Activated CD4-positive, alpha-beta T cell treated with anti-CD3 and anti-CD28 coated beads, Interleukin-2, Interleukin-6, amounts not matched to agents 100 ng/mL and 50 ng/mL, durations not matched to agents 16 hours and 8 hours (primary cell): Measurements from ENCODE around the gene NOL9.
"Not testable (repeated sequence)": the region's sequence is repeated elsewhere in the genome, so short reads cannot be mapped to it uniquely, and the experiment has no call there.

Experiments used
- DNase-seq: peaks from one replicate; pipeline ENCODE4 v3.0.0-alpha.2; 2020

NOL9 gene

DNA sequence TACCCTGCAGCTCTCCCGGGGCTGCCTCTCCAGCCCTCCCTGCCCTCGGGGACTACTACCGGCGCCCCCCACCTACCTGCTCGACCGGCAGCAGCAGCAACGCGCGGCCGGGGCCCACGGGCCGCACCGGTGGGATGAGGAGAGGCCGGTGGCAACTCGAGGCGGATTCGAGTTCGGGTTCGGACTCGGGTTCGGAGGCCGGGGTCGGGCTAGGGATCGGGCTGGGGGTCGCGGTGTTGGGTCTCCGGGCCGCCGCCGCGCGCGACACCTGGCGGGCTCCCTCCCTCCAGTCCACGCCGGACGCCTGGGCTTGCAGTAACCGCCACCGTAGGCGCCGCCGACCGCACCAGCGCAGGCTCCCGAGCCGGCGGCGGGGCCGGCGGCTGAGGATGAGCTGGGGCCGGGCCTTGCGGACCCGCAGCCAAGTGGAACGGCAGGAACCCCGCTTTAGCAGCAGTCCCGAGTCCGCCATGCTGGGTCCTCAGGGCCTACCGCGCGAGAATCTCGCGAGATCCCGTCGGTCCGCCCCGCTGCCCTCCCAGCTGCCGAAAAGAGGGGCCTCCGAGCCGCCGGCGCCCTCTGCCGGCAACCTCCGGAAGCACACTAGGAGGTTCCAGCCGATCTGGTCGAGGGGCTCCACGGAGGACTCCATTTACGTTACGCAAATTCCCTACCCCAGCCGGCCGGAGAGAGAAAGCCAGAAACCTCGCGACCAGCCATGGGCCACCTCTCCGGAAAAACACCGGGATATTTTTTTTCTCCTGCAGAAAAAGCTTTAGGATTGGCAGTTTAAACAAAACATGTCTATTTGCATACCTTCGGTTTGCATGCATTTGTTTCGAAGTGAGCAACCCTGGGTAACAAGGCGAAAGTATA, at the start of gene NOL9:
Gene NOL9 (minus strand): TSS at position 483 of the 876 bp plus-strand sequence. CDS start 11 bp downstream, at position 472.
- DNase-seq = peak; percentile 97

DNA sequence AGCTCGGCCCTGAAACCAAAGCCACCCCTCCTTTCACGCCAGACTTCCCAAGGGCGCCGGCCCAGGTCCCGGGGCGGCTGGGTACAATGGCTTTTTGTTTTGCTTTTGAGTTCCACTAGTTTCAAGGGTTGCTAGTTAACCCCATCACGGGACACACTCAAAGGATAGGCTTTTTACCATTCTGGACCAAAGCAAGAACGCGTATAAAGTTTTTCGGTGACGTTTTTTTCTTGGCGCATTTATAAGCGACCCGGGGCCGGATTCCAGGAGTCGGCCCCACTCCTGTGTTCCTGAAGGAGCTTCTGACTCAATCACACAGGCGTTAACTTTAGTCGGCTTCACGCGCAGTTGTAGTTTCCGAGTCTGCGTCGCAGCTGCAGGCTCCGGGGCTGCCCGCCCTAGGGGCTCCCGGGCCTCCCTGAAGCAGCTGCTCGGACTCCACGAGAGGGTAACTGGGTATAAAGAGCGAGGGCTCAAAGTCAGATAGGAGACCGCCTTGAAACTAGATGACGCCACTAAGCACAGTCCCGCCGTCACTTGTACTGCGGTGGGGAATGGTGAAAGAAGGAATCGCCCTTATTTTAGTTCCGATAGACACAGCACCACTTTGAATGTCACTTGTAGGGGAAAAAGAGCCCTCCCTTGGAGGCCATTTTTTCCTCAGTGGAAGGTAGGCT, 49.1 kb upstream of the NOL9 start:
- peak; percentile 70 for DNase-seq

DNA sequence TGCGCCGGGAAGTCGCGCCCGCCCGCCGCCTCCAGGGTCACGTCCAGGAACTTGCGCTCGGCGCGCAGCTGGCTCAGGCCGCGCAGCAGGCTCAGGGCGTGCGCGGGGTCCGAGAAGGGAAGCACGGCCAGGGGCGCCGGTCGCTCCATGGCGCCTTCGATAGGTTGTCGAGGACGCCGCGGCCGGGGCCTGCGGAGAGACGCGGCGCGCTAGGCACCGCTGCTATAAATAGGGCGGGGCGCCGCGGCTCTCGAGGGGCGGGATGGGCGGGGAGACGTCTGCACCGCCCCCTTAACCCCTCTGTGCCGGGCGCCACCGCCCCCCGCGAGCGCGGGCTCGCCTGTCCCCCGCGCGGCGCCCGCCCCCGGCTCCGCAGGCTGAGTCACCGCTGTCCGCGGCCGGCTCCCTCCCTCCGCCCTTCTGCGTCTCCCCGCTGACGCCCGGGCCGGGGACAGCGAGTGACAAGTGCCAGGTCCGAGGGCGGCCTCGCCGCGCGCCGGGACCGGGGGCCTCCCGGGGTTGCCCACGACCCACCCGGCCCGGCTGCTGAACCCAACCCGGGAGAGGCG, 48.4 kb upstream of the NOL9 start, which contains the start of gene KLHL21:
Gene KLHL21 (minus strand): TSS at position 201 of the 569 bp plus-strand sequence. CDS start 52 bp downstream, at position 149.
- DNase-seq = peak; percentile 92

DNA sequence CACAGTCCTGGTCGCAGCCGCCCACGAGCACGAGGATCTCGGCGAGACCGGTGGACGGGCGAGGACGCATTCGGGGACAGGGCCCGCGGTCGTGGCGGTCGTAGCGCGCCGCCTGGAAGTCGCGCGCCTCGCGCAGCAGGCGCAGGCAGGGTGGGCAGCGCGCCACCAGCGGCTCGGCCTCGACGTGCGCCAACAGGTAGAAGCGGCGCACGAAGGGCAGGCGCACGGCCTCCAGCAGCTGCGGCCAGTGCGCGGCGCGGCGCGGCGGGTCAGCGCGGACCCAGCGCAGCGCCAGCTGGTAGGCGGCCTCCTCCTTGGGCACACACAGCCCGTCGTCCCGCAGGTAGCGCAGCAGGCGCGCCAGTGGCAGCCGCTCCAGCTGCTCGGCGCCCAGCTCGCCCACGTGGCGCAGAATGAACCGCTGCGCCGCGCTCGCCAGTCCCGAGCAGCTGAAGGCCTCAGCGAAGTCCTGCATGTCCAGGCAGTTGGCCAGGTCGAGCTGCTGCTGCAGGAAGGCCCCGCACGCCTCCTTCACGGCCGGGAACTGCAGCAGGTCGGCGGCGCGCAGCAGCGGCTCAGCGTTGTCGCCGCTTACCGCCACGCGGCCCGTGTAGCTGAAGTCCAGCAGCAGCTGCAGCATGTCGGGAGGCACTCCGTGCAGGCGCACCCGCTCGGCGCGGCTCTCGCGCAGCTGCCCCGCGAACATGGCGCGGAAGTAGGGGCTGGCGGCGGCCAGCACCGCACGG, 47.8 kb upstream of the NOL9 start:
- DNase-seq = peak; percentile 38

DNA sequence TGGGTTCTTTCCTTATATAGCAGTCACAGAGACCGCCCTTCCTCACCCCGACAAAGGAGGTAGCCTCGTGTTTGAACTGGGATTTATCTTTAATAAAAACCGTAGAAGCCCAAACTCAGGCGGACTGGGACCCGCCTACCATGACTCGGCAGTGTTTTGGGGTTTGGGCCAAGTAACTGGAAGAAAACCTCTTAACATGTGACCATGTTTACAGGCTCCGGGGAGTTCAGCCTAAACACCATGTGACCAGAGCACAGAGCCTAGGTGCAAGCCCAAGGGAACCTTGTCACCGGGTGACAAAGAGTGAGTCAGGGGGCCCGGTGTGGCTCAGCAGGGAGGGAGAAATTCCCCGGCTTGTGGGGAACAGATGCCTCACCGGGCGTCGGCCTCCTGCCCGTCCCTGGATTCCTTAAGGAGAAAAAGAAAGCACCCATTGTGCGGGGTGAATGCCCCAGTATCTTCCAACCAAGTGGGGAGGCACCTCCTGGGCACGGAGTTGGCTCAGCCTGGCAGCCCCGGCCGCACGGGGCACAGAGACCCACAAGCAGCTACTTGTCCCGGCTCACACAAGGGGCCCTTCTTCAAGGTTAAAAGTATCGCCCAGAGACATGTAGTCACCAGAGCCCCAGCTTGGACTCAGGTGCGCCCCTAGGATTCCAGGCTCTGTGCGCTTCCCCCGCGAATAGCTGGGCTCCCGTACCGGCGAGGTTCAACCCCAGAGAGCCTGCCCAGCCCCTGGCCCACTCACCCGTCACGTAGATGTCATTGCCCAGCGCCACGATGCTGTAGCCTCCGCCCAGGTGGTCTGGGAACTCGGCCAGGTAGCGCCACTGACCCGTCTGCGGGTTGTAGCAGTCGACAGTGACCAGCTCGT, 47.0 kb upstream of the NOL9 start:
- DNase-seq = peak; percentile 88

DNA sequence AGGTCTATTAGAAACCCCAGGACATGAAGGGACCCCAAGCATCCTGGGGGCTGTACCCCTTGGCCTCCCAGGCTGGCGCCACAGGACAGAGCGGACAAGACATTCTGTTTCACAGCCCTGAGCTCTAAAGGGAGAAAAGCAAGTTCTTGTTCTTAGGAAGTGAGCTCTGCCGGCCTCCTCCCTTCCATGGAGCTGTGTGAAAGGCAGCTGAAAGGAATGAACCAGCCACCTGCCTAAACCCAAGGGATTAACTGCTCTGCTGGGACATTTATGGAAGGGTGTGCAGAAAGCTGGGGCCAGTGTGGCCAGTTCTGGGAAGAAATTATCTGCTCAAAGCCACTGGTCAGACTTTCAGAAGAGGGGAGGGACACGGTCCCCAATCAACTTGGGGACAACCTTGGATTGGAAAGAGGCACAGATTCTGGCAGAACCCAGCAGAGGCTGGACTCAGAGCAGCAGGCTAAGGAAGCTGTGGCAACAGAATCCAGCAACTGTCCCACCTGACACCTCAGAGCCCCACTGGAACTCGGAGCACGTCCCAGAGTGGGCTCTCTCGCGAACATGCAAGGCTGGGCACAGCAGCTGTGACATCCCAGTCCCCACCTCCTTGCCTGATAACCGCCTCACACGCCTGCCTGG, 46.2 kb upstream of the NOL9 start:
- DNase-seq = no peak

DNA sequence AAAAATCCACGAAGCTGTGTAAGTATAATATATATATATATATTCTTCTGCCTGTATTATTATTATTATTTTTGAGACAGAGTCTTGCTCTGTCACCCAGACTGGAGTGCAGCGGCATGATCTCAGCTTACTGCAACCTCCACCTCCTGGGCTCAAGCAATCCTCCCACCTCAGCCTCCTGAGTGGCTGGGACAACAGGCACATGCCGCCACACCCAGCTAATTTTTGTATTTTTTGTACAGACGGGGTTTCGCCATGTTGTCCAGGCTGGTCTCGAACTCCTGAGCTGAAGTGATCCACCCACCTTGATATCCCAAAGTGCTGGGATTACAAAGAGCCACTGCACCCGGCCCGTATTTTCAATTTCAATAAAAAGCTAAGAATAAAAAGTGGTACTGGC, 45.7 kb upstream of the NOL9 start:
- not testable (repeated sequence) for DNase-seq

DNA sequence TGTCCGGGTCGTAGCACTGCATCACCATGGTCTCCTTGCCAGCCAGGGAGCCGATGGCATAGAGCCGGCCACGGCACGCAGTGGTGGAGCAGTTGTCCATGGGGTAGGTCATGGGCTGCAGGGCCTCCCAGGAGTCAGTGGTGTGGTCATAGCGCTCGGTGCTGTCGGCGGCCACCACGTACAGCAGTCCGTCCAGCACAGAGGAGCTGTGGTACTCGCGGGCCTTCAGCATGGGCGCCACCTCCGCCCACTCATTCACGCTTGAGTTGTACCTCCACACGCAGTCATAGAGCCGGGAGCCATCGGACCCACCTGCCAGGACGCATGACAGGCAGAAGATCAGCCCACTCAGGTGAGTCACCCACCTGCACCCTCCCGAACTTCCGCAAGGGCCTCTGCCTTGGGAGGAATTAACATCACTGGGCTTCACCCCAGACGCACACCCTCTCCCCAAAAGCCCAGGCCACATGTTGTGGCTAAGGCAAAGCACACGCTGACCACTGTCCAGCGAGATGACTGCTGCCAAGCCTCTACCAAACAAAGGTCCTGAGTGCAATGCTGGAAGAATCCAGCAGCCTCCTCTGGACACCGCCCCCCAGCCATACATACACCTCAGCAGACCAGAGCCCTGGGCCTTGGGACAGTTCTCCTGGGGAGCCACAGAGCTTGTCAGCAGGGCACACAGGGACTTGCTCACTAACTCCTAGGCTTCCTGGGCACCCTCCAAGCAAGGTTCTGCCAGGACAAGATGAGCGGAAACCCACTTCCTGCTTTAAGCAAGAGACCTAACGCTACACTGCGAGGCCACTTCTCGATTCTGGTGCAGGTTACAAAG, 45.0 kb upstream of the NOL9 start:
- DNase-seq = peak; percentile 67

DNA sequence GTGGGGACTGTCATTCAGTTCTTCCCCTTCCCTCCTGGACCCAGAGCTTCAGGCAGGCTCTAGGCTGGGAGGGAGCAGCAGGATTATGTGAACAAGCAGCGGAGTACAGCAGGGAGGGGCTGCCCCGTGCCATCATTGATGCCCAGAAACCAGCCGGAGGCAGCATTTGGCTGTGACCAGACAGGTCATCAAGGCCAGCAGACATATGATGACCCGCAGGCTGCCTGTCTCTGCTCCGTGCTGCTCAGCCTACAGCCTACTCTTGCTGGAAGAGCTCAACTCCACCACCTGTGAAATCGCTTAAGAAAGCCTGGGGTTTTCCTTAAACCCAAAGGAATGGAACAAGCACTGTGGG, 43.4 kb upstream of the NOL9 start:
- no peak for DNase-seq

DNA sequence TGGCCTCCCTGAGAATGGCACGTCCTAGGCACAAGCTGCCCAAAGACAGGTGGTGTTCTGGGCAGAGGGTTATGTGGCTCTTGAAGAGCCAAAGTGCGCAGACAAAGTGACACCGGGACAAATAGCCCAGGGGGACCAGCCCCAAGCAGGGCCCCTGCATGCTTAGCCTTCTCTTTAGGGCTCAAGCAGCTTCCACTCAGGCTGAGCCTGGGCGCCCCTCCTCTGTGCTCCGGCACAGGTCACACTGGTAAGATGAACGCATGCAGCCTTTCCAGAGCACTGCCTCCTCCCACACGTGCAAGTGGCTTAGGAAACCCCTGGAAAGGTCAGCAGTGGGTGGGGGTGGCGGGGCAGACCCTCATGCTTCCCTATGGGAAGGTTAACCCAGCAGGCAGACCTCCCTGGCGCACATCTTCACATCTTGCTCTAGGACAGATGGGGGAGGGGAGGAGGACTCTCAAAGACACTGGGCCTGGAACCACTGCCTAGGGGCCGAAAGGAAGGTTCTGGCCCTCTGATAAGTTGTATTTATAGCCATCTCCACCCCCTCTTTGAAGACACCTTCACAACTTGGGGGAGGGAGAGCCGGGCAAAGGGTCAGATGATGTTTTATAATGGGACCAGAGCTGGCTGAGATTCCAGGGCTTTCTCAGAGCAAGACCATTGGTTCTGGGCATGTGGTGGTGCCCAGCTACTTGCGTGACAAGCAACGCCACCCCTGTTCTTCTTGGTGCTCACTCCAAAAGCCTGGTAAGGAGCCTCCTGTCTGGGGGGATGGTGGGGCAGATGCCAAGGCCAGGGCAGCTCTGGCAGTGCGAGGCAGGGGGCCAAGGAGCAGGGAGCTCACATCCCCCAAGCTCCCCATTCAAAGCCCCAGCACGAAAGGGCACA, 42.8 kb upstream of the NOL9 start:
- no peak for DNase-seq

DNA sequence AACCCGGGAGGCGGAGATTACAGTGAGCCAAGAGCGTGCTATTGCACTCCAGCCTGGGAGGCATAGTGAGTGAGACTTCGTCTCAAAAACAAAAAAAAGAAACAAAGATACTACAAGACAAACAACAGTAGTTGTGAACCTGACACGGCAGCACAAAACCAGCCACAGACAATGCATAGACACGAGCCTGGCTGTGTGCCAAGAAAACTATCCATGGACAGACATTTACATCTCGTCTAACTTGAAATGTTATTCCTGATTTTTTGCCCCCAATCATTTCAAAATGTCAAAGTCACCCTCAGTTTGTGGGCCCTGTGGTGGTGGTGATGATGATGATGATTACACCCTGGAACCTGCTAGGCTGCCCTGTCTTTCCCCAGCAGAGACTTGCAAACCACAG, 42.0 kb upstream of the NOL9 start:
- DNase-seq = no peak

DNA sequence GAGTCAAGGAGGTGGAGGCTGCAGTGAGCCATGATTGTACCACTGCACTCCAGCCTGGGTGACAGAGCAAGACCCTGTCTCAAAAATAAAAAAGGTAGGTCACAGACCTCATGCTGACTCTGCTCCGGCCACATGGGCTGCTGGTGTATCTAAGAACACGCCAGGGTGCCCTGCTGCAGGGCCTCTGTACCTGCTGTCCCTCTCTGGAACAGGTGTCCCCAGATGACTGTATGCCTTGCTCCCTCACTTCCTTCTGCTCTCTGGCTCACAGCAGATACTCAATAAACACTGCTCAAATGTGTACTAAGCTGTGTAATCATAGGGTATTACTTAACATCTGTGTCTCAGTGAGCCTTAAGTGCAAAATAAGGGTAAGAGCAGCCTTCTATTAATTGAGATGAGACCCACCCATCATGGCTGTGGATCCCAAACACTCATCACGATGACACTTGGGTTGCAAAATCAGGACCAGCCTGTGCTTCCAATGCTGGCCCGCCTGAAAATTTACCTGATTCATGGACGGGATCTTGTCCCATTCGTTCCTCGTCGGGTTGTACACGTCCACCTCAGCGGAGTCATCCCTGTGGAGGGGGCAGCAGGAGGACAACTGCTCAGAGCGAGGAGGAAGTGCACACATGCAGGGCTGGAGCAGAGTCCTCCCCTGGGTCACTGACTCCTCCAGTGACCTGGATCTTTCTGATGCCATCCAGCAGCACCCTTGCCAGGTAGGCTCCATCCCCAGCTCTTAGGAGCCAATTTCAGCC, 40.8 kb upstream of the NOL9 start:
- DNase-seq = no peak

DNA sequence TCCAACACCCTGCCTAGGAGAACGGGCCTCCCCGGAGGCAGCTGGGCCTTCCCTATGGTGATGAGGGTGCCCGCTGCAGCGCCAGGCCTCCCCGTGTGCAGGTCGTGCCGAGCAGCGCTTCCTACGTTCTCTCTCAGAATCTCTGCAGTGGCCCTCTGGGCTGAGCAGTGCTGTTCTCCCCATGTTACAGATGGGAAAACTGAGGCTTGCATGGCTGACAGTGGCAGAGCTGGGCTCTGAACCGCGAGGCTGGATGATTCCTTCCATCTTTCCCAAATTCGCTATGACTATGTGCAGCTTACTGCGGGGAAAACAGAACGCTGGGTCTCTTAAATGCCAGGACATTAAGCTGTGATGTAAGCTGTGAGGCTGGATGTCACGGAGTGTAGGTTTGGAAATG, 39.5 kb upstream of the NOL9 start:
- DNase-seq = no peak

DNA sequence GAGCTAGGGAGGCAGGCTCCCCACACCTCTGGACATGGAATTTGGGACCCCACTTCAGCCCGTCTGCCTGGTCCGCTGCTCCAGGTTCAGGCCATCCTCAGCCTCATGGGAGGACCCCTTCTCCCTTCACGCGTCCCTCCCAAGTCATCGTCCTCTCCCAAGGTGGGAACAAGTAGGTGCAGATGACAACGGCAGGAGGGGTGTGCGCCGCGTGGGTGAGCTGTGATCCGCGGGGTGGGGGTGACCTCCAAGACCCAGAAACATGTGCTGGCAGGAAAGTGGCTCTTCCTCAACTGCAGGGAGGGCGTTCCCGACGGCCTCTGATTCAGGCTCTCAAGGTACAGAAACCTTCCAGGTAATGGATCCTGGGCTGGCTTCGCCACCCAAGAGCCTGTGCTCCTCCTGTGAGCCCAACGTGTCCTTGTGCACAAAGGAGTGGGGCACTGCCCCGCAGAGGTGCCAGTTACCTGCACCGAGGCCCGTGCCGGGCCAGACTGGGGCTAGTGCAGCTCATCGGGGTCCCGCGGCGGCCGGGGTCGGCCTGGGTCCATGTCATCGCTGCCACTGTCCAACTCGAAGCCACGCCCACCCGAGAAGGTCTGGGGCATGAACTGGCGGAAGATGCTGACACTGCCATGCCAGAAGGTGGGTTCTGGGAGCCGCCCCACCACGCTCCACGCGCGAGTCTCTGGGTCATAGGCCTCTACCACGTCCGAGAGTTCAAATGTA, 38.7 kb upstream of the NOL9 start:
- no peak for DNase-seq

DNA sequence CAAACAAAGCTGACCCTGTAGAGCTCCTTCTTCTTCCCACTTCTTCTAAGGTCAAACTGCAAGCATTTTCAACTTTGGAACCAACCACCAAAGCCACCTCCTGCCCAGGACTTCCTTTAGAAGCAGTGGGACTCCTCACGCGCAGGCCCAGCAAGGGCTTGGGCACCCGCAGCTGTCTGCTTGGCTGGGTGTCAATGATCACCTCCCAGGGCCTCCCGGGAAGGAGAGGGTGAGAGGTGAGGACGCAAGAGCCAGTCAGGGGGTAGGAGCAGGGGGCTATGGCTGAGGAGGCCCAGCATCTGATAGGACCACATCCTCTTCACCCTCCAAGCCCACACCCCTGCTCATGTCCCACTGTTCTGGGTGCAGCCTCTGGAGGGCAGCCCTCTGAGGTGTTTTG, 38.1 kb upstream of the NOL9 start:
- no peak for DNase-seq

DNA sequence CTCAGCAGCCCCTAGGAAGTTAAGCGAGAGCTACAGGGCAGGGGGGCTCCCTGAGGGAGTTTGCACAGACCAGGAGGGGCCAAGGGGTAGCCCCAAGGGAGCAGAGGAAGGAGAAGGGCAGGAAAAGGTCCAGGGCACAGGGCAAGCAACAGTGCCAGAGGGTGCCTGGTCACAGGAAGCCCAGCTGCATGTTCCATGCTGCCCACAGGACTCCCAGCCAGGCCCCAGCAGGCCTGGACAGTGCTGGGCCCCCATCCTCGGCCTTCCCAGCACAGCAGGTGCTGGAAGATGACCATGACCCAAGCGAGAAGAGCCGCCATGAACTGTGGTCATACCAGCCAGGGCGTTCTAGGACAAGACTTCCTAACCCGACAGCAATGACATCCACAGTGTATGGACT, 37.3 kb upstream of the NOL9 start:
- no peak for DNase-seq

DNA sequence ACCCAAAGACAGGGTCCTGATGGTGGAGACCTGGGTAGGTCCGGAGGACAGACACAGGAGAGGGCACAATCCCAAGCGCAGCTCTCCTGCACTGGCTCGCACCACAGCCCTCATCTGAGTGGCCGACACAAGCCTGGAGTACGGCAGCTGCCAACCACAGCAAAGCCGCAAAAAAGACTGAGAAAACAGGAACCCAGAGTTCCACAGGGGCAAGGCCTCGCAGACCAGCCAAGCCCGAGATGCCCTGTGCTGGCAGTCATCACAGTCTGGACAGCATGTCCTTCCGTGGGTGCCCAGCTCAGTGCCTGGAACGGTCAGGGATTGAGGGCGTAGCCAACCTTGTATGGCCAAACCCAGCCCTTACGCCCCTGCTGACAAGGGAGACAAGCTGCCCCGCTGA, 36.9 kb upstream of the NOL9 start:
- no peak for DNase-seq

DNA sequence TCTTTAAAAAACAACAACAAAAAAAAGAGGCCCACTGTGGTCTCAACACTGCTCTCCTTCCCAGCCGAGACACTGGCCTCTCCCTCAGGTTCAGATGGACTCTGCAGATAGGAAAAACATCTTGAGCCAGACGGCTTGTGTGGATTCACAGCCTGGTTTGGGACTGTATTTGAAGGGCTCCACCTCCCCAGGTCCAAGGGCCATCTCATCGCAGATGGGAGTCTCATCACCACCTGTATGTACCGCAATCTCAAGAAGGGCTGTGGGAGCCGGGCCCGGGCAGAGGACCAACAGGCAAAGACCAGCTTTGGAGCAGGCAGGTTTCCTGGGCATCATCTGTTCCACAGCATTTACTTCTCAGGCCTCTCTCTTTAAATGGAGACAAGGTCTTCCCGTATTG, 35.7 kb upstream of the NOL9 start:
- DNase-seq = no peak
